Heart right ventricle (tissue), 16 donors: Measurements from ENCODE around the gene HSPB6. TPM values are rescaled to one million over a fixed set of nuclear protein-coding genes. Genes with fewer than 3 reads are reported as not detected.

Experiments used
- ATAC-seq, 8 donors: fragments of 200-7000 bp; cut with Tn5 transposase; one replicate each; pipeline ENCODE4 v1.9.1; 2020; ENCODE audit warnings: mild to moderate bottlenecking in 8 of 8, moderate library complexity in 8 of 8, moderate number of reproducible peaks in 1 of 8
- DNase-seq, 2 donors: peaks; one replicate each; pipeline ENCODE4 v3.0.0-alpha.2; 2020
- H3K27ac ChIP-seq, 10 donors: fragments of 200-600 bp; sonication (generic) in 2 of 10; one replicate each; pipeline versions ENCODE4 v1.5.0 to v1.8.0; 2020 to 2022; ENCODE audit warnings: mild to moderate bottlenecking in 3 of 10
- H3K27me3 ChIP-seq, 7 donors: fragments of 200-600 bp; one replicate each; pipeline ENCODE4 v1.8.0; 2021 to 2022; ENCODE audit warnings: mild to moderate bottlenecking in 2 of 7
- H3K36me3 ChIP-seq, 9 donors: fragments of 200-600 bp; sonication (generic) in 1 of 9; one replicate each; pipeline versions ENCODE4 v1.5.0 to v1.8.0; 2020 to 2022; ENCODE audit warnings: mild to moderate bottlenecking in 2 of 9
- H3K4me1 ChIP-seq, 9 donors: fragments of 200-600 bp; sonication (generic) in 1 of 9; one replicate each; pipeline versions ENCODE4 v1.5.0 to v1.8.0; 2020 to 2022; ENCODE audit warnings: mild to moderate bottlenecking in 4 of 9
- H3K4me3 ChIP-seq, 10 donors: fragments of 200-600 bp; sonication (generic) in 2 of 10; one replicate each; pipeline versions ENCODE4 v1.5.0 to v1.8.0; 2020 to 2022; ENCODE audit warnings: mild to moderate bottlenecking in 7 of 10, moderate library complexity in 2 of 10
- H3K9me3 ChIP-seq, 11 donors: fragments of 200-600 bp in 10 of 11; sonication (generic) in 2 of 11; one replicate each; pipeline versions ENCODE4 v1.5.0 to v1.8.0; 2013 to 2022; ENCODE audit warnings: mild to moderate bottlenecking in 2 of 11, control low read depth in 1 of 11, moderate library complexity in 1 of 11
- CTCF ChIP-seq, 9 donors: fragments of 200-600 bp; sonication (generic) in 2 of 9; IDR thresholded peaks; one replicate each; pipeline versions ENCODE4 v1.5.0 to v1.8.0; 2021 to 2022; ENCODE audit warnings: antibody characterized with exemption in 9 of 9, mild to moderate bottlenecking in 5 of 9, moderate library complexity in 1 of 9
- WGBS, 2 donors: extraction: QIAGEN DNeasy Blood & Tissue Kit; methylation state at CpG; one replicate each; pipeline ENCODE4 v1.1.7; 2013; ENCODE audit warnings: inconsistent platforms in 1 of 2; 5-methylcytosine and 5-hydroxymethylcytosine counted together
- intact Hi-C, 10 donors: fragments of 100-400 bp; cut with DNase I; formaldehyde crosslinking; loops; one replicate each; pipeline versions ENCODE4 v1.11.1 to v1.14.2; 2022
- polyA plus RNA-seq, 2 donors: library from polyadenylated mRNA; stranded (reverse); fragments of 200-250 nt; gene quantifications; one replicate each; pipeline ENCODE4 v1.2.3, GENCODE V29; 2013
- total RNA-seq, 10 donors: library from RNA; stranded (reverse); fragmentation: NEBNext Ultra II Directional in 3 of 10; extraction: Animal tissue kit (Norgen Biotek cat#: 25700) in 3 of 10; gene quantifications; one replicate each; pipeline versions ENCODE4 v1.2.1 to v1.2.4, GENCODE V29; 2021 to 2023
- donor health status: Arrhythmogenic right ventricular cardiomyopathy.
- donor health status: ischemic (EF 13 %, LVEDD 7.1; RV severe dilation, severe dysfunction).
- donor health status: healthy with polysubstance abuse.
- donor health status: DM: no; HTN: yes; CAD: no.
- donor health status: DM: no; HTN: no; CAD: no.
- donor health status: ischemic (EF 25% LVEDD 6.9; RV normal size, moderate dysfunction).
- donor health status: ischemic (EF 25% LVEDD 5.7; RV mildly dilated, moderate dysfunction).
- donor health status: healthy.
- donor health status: DM: yes; HTN: yes; CAD: no.
- donor health status: Ischemic cardiomyopathy.
- donor health status: ischemic (EF 35%, LVEDD 5.7; RV mildly dilated, moderate dysfunction).
- donor health status: nonischemic (EF 11% LVEDD 7.7; RV severe dilation, severe dysfunction).
- donor health status: DM: yes; HTN: yes; CAD: no.
- donor health status: PGD.
- donor health status: ischemic (EF 29% LVEDD 5.4; RV normal size, mild dysfunction).
- donor health status: nonischemic (EF 23%, LVEDD 6.1; RV moderate dilation, normal function).

Gene HSPB6
- total and polyA plus RNA-seq, 12 donors, result 387 to 1,269 (median 981) TPM

GRCh38 chr19:35759697-35760096, 2.9 kb upstream of the HSPB6 start:
- Histone ChIP-seq H3K4me1 (peaks cover 4 to 45% (median 37%) of the 10 kb centered on the region in 9 donors), H3K27ac (peak overlapping the region in 1 of 10 donors; percentile 28), H3K36me3 (peaks cover 0 to 48% (median 0%) of the 10 kb centered on the region in 9 donors), H3K4me3 (no peak overlapping the region), H3K27me3 (peaks cover 0 to 15% (median 0%) of the 10 kb centered on the region in 7 donors), H3K9me3 (peaks cover 0 to 3% (median 0%) of the 10 kb centered on the region in 11 donors)
- WGBS, 2 donors, result 90 to 94% methylated on average over 2 of the region's 2 CpGs
- intact Hi-C loops, result loop anchor here in 1 of 10 donors (5.0 kb wide), 1 partner anchor 173 kb away; no protein-coding TSS in a partner anchor
- no peak for TF ChIP-seq CTCF (IDR thresholded peaks at IDR 0.05)
- DNase-seq (no peak), ATAC-seq (no peak)

GRCh38 chr19:35757749-35758608, 1.1 kb upstream of the HSPB6 start, which contains the start of gene PROSER3:
Gene PROSER3, plus strand, starts transcription at chr19:35758176. Its CDS starts 40 bp downstream, at chr19:35758216.
- Histone ChIP-seq H3K4me3 (peak within 1 kb of the TSS; percentile 53 to 99 (median 82)), H3K4me1 (peaks cover 4 to 54% (median 37%) of the 10 kb centered on the region in 9 donors), H3K27ac (peak within 1 kb of the TSS; percentile 88 to 99 (median 98)), H3K27me3 (peaks cover 0 to 15% (median 0%) of the 10 kb centered on the region in 7 donors), H3K36me3 (peaks cover 0 to 48% (median 14%) of the 10 kb centered on the region in 9 donors), H3K9me3 (peaks cover 0 to 3% (median 0%) of the 10 kb centered on the region in 11 donors)
- TF ChIP-seq CTCF (IDR thresholded peaks at IDR 0.05), result no peak
- peak; percentile 98 to 99 for DNase-seq
- intact Hi-C loops, result loop anchor here in 3 of 10 donors (1.0 to 5.0 kb wide), 3 partner anchors 10 to 174 kb away; partner anchors contain the start of gene LIN37 (in 1 of the 3)
- peak; percentile 69 to 91 (median 86) for ATAC-seq
- 0 to 1% methylated on average over 53 of the region's 53 CpGs for WGBS, 2 donors

- DNase-seq, result peak; percentile 87 to 90
- Histone ChIP-seq H3K27me3 (peaks cover 0 to 15% (median 0%) of the 10 kb centered on the region in 7 donors), H3K9me3 (peaks cover 0 to 3% (median 0%) of the 10 kb centered on the region in 11 donors), H3K4me3 (peak overlapping the region; percentile 12 to 99 (median 82)), H3K27ac (peak overlapping the region; percentile 88 to 99 (median 98)), H3K4me1 (peaks cover 4 to 54% (median 37%) of the 10 kb centered on the region in 9 donors), H3K36me3 (peaks cover 0 to 48% (median 18%) of the 10 kb centered on the region in 9 donors)
- ATAC-seq, result peak; percentile 63 to 78 (median 72)
- intact Hi-C loops, result loop anchor here in 2 of 10 donors (1.0 to 5.0 kb wide), 2 partner anchors 9 to 175 kb away; partner anchors contain the start of gene LIN37 (in 1 of the 2)
- TF ChIP-seq CTCF (IDR thresholded peaks at IDR 0.05), result peak in 3 of 9 donors; percentile 16 to 28 (median 19)
- 2 to 3% methylated on average over 19 of the region's 19 CpGs for WGBS, 2 donors
These were observed 461 bp upstream of the HSPB6 start for GRCh38 chr19:35757231-35757748.
